ENCODE measurements around the gene JAK1.

Gene JAK1

GRCh38 chr1:64893921-64894320 lies 72.4 kb downstream of the JAK1 start:
- no peak for DNase-seq

GRCh38 chr1:64892576-64893573 lies 73.5 kb downstream of the JAK1 start:
- DNase-seq, result no peak

GRCh38 chr1:64891448-64891825 lies 74.9 kb downstream of the JAK1 start:
- DNase-seq, result no peak

- no peak for DNase-seq
These were observed 75.5 kb downstream of the JAK1 start for GRCh38 chr1:64890699-64891447.

- DNase-seq, result no peak
These were observed 78.6 kb downstream of the JAK1 start for GRCh38 chr1:64887689-64888217.

- DNase-seq, result no peak
These were observed 79.5 kb downstream of the JAK1 start for GRCh38 chr1:64886877-64887276.

GRCh38 chr1:64885648-64886047 lies 80.7 kb downstream of the JAK1 start:
- no peak for DNase-seq

GRCh38 chr1:64884261-64885040 lies 81.9 kb downstream of the JAK1 start:
- DNase-seq, result no peak

GRCh38 chr1:64882574-64883255 lies 83.6 kb downstream of the JAK1 start:
- no peak for DNase-seq

- no peak for DNase-seq
These were observed 85.1 kb downstream of the JAK1 start for GRCh38 chr1:64881281-64881680.

GRCh38 chr1:64880449-64880848 lies 85.9 kb downstream of the JAK1 start:
- no peak for DNase-seq

GRCh38 chr1:64878931-64879611 lies 87.3 kb downstream of the JAK1 start:
- no peak for DNase-seq

- no peak for DNase-seq
These were observed 88.3 kb downstream of the JAK1 start for GRCh38 chr1:64878090-64878489.

- DNase-seq, result no peak
These were observed 88.8 kb downstream of the JAK1 start for GRCh38 chr1:64877598-64877997.

- DNase-seq, result no peak
These were observed 89.2 kb downstream of the JAK1 start for GRCh38 chr1:64877151-64877550.

- peak in 1 of 58 donors; percentile 8 for DNase-seq
These were observed 90.7 kb downstream of the JAK1 start for GRCh38 chr1:64875606-64876005.

GRCh38 chr1:64875101-64875500 lies 91.2 kb downstream of the JAK1 start:
- DNase-seq, result no peak

- DNase-seq, result no peak
These were observed 91.7 kb downstream of the JAK1 start for GRCh38 chr1:64874666-64875065.

- no peak for DNase-seq
These were observed 92.8 kb downstream of the JAK1 start for GRCh38 chr1:64873576-64873975.

- no peak for DNase-seq
These were observed 94.3 kb downstream of the JAK1 start for GRCh38 chr1:64872067-64872466.

Data from anterior cingulate cortex (tissue), 58 donors.